SK-N-MC (cell line): ENCODE data around the gene OR7G1.

Source experiments
- EZH2 ChIP-seq: fragments of 200-600 bp; sonication (generic); IDR thresholded peaks from one replicate; pipeline ENCODE4 v1.6.1; 2017; ENCODE audit warnings: antibody characterized with exemption
- POLR2AphosphoS5 ChIP-seq: IDR thresholded peaks from 2 replicates; pipeline ENCODE4 v1.6.1; 2012; ENCODE audit warnings: mild to moderate bottlenecking, low read depth, low read length, borderline replicate concordance

- TF ChIP-seq POLR2AphosphoS5 (no peak), EZH2 (no peak)
These were observed 41.8 kb downstream of the OR7G1 start for GRCh38 chr19:9073806-9074205.
